A549 (cell line): ENCODE results near the gene CEP85L. TPM values are rescaled to one million over a fixed set of nuclear protein-coding genes. Genes with fewer than 3 reads are reported as not detected.

Experiments used
- ATAC-seq, 2 experiments: fragments of 200-7000 bp in 1 of 2; fragments of >200 bp in 1 of 2; cut with Nextera tagmentation in 1 of 2; cut with Tn5 transposase in 1 of 2; 3 replicates each; pipeline versions ENCODE4 v1.8.0 to v1.9.1; 2018 to 2020; ENCODE audit warnings: mild to moderate bottlenecking in 1 of 2, moderate library complexity in 1 of 2
- CTCF ChIA-PET: fragments of 300-600 bp; sonication (Branson Sonifier 250); formaldehyde crosslinking; extraction: SDS; loops from one replicate; lab custom pipeline; 2021; ENCODE audit warnings: antibody characterized with exemption, inconsistent platforms; lab: Yijun Ruan, JAX
- POLR2A ChIA-PET: fragments of 350-600 bp; formaldehyde crosslinking; extraction: SDS; loops from one replicate; lab custom pipeline; 2021; ENCODE audit warnings: antibody characterized with exemption, inconsistent platforms; lab: Yijun Ruan, JAX
- DNase-seq, 2 experiments: peaks; one replicate each; pipeline versions ENCODE4 v3.0.0 to v3.0.0-alpha.2; 2011 to 2016; ENCODE audit warnings: low read depth in 1 of 2, low spot score in 1 of 2
- FAIRE-seq: peaks from 2 replicates; lab custom pipeline; 2011; peaks lifted over from hg19 to GRCh38; lab: Jason Lieb, UNC
- H3K27ac ChIP-seq, 2 experiments: fragments of >200 bp; sonication (Bioruptor Twin); formaldehyde crosslinking; 3 replicates each; pipeline ENCODE4 v1.5.1; 2016 to 2017
- H3K4me1 ChIP-seq: fragments of >200 bp; sonication (Bioruptor Twin); formaldehyde crosslinking; 3 replicates; pipeline ENCODE4 v1.6.1; 2016
- H3K4me2 ChIP-seq: fragments of >200 bp; sonication (Bioruptor Twin); formaldehyde crosslinking; 3 replicates; pipeline ENCODE4 v1.6.1; 2016
- H3K4me3 ChIP-seq: fragments of >200 bp; sonication (Bioruptor Twin); formaldehyde crosslinking; 3 replicates; pipeline ENCODE4 v1.5.1; 2016
- H3K9me3 ChIP-seq: fragments of >200 bp; sonication (Bioruptor Twin); formaldehyde crosslinking; 3 replicates; pipeline ENCODE4 v1.6.1; 2016
- CBX2 ChIP-seq: fragments of 200-600 bp; sonication (generic); IDR thresholded peaks from 2 replicates; pipeline ENCODE4 v1.6.1; 2016; ENCODE audit warnings: low read depth, mild to moderate bottlenecking, borderline replicate concordance
- CBX8 ChIP-seq: fragments of 200-600 bp; sonication (generic); IDR thresholded peaks from 2 replicates; pipeline ENCODE4 v1.6.1; 2016
- CHD4 ChIP-seq: fragments of 200-600 bp; sonication (generic); IDR thresholded peaks from 2 replicates; pipeline ENCODE4 v1.6.1; 2016; ENCODE audit warnings: antibody characterized with exemption, mild to moderate bottlenecking, borderline replicate concordance
- E2F6 ChIP-seq: IDR thresholded peaks from 2 replicates; pipeline ENCODE4 v1.6.1; 2012; ENCODE audit warnings: low read depth, borderline replicate concordance
- EHMT2 ChIP-seq: fragments of 200-600 bp; sonication (generic); IDR thresholded peaks from 2 replicates; pipeline ENCODE4 v1.6.1; 2016; ENCODE audit warnings: antibody characterized with exemption, low read depth, mild to moderate bottlenecking, moderate library complexity
- ESRRA ChIP-seq: fragments of 150-350 bp; IDR thresholded peaks from 2 replicates; pipeline ENCODE4 v1.6.1; 2014; ENCODE audit warnings: mild to moderate bottlenecking, low read length, borderline replicate concordance
- FOSL2 ChIP-seq, 2 experiments: fragments of 450-650 bp in 1 of 2; fragments of >200 bp in 1 of 2; sonication (Bioruptor Twin) in 1 of 2; formaldehyde crosslinking; IDR thresholded peaks; 2 replicates each; pipeline versions ENCODE4 v1.5.0 to v1.6.1; 2016 to 2020; ENCODE audit warnings: mild to moderate bottlenecking in 1 of 2, moderate library complexity in 1 of 2
- HES2 ChIP-seq: fragments of >200 bp; sonication (Bioruptor Twin); formaldehyde crosslinking; IDR thresholded peaks from 2 replicates; pipeline ENCODE4 v1.6.1; 2016
- HMGXB4 ChIP-seq: fragments of 250-450 bp; sonication (Bioruptor Pico); IDR thresholded peaks from 2 replicates; pipeline ENCODE4 v1.5.0; 2021; ENCODE audit warnings: mild to moderate bottlenecking, moderate library complexity, borderline replicate concordance
- HOXA7 ChIP-seq: fragments of 250-450 bp; sonication (Bioruptor Pico); IDR thresholded peaks from 2 replicates; pipeline ENCODE4 v1.5.0; 2020; ENCODE audit warnings: mild to moderate bottlenecking, moderate library complexity
- HOXB13 ChIP-seq: fragments of 250-450 bp; sonication (Bioruptor Pico); IDR thresholded peaks from 2 replicates; pipeline ENCODE4 v1.5.0; 2020; ENCODE audit warnings: low read depth, mild to moderate bottlenecking, moderate library complexity
- JUNB ChIP-seq: fragments of >200 bp; sonication (Bioruptor Twin); formaldehyde crosslinking; IDR thresholded peaks from 2 replicates; pipeline ENCODE4 v1.6.1; 2016
- MAZ ChIP-seq: fragments of 150-350 bp; IDR thresholded peaks from 2 replicates; pipeline ENCODE4 v1.6.1; 2014; ENCODE audit warnings: antibody characterized with exemption, low read depth, low read length, borderline replicate concordance
- MYC ChIP-seq: IDR thresholded peaks from 2 replicates; pipeline ENCODE4 v1.6.1; 2012; ENCODE audit warnings: mild to moderate bottlenecking, inconsistent platforms, low read length, improper control_type of control experiment, borderline replicate concordance
- NPAS2 ChIP-seq: fragments of 250-450 bp; sonication (Bioruptor Pico); IDR thresholded peaks from 2 replicates; pipeline ENCODE4 v1.8.0; 2022; ENCODE audit warnings: mild to moderate bottlenecking, moderate library complexity, borderline replicate concordance
- POLR2A ChIP-seq: IDR thresholded peaks from 2 replicates; pipeline ENCODE4 v1.6.1; 2012; ENCODE audit warnings: mild to moderate bottlenecking, low read length
- REST ChIP-seq: fragments of 200-600 bp; sonication (generic); IDR thresholded peaks from 2 replicates; pipeline ENCODE4 v1.6.1; 2016; ENCODE audit warnings: antibody characterized with exemption, mild to moderate bottlenecking, moderate library complexity
- RFX5 ChIP-seq: fragments of 450-650 bp; IDR thresholded peaks from 2 replicates; pipeline ENCODE4 v1.7.1; 2014; ENCODE audit warnings: antibody characterized with exemption, mild to moderate bottlenecking, moderate library complexity
- SMC3 ChIP-seq: fragments of >200 bp; sonication (Bioruptor Twin); formaldehyde crosslinking; IDR thresholded peaks from 3 replicates; pipeline ENCODE4 v1.6.1; 2018; ENCODE audit warnings: inconsistent platforms
- TFCP2L1 ChIP-seq: fragments of 250-450 bp; sonication (Bioruptor Pico); IDR thresholded peaks from 2 replicates; pipeline ENCODE4 v1.5.0; 2021; ENCODE audit warnings: mild to moderate bottlenecking
- ZNF302 ChIP-seq: fragments of 250-450 bp; sonication (Bioruptor Pico); IDR thresholded peaks from 2 replicates; pipeline ENCODE4 v1.9.0; 2021; ENCODE audit warnings: inconsistent platforms, mild to moderate bottlenecking, moderate library complexity
- ZSCAN20 ChIP-seq: fragments of 250-450 bp; sonication (Bioruptor Pico); IDR thresholded peaks from 2 replicates; pipeline ENCODE4 v1.8.0; 2022; ENCODE audit warnings: mild to moderate bottlenecking, moderate library complexity
- WGBS: methylation state at CpG from one replicate; pipeline ENCODE4 v1.1.6; 2017; ENCODE audit errors: missing lambda C conversion rate; 5-methylcytosine and 5-hydroxymethylcytosine counted together
- polyA plus RNA-seq, 4 experiments: library from polyadenylated mRNA; depleted of rRNA in 3 of 4; stranded (reverse); fragments of >200 nt; fragmentation: RNase III in 1 of 4; extraction: RNeasy Plus Mini Kit Qiagen cat#74134 plus additional on column Dnase treatment in 1 of 4; gene quantifications; 2 replicates in 3 of 4; 3 replicates in 1 of 4; pipeline ENCODE4 v1.2.3, GENCODE V29; 2011 to 2017

Gene CEP85L
- polyA plus RNA-seq, 2 of the 4 experiments (the other 2 are of a cell fraction) = 1.3 to 3.4 TPM

GRCh38 chr6:118627724-118628123, 23.7 kb downstream of the CEP85L start:
- TF ChIP-seq HOXB13 = no peak
- no peak for TF ChIP-seq FOSL2 (IDR thresholded peaks at IDR 0.05)
- TF ChIP-seq FOSL2 (CRISPR knock-in tag; IDR thresholded peaks at IDR 0.05) = no peak
- 98% methylated on average over 3 of the region's 3 CpGs for WGBS
- Histone ChIP-seq H3K9me3 (no peaks in the 10 kb centered on the region), H3K27ac (no peak overlapping the region), H3K4me1 (no peaks in the 10 kb centered on the region), H3K4me2 (no peak overlapping the region), H3K4me3 (no peak overlapping the region)
- ChIA-PET CTCF (no interaction called here), POLR2A (no interaction called here)
- no peak for DNase-seq
- ATAC-seq = no peak
- FAIRE-seq = no peak

- H3K4me2 ChIP-seq = no peak overlapping the region
- H3K9me3 ChIP-seq = no peaks in the 10 kb centered on the region
- H3K27ac ChIP-seq = no peak overlapping the region
- no peaks in the 10 kb centered on the region for H3K4me1 ChIP-seq
- ChIA-PET POLR2A (no interaction called here), CTCF (interaction anchor here (0.8 to 1.0 kb wide), 3 partner anchors 9 to 64 kb away, joined by 3 read pairs; no protein-coding TSS in a partner anchor)
- ATAC-seq (no peak), DNase-seq (no peak), FAIRE-seq (no peak)
- TF ChIP-seq HMGXB4 (CRISPR knock-in tag) = no peak
- TF ChIP-seq EHMT2 = no peak
- no peak for TF ChIP-seq TFCP2L1 (CRISPR knock-in tag)
- no peak for TF ChIP-seq REST
- TF ChIP-seq CBX2 = no peak
- TF ChIP-seq RFX5 = no peak
- no peak for TF ChIP-seq ESRRA
- no peak for TF ChIP-seq NPAS2 (CRISPR knock-in tag)
- TF ChIP-seq HOXA7 (CRISPR knock-in tag) = no peak
- no peak for TF ChIP-seq CBX8
- TF ChIP-seq MAZ = no peak
- TF ChIP-seq E2F6 = no peak
- TF ChIP-seq MYC = no peak
- no peak for TF ChIP-seq HES2
- no peak for TF ChIP-seq POLR2A
- no peak for TF ChIP-seq SMC3
- TF ChIP-seq ZSCAN20 (CRISPR knock-in tag) = no peak
- no peak for TF ChIP-seq JUNB
- TF ChIP-seq CHD4 = no peak
- no peak for TF ChIP-seq ZNF302 (CRISPR knock-in tag)
- 98% methylated on average over 4 of the region's 4 CpGs for WGBS
- H3K4me3 ChIP-seq = no peak overlapping the region
Observed at GRCh38 chr6:118625833-118626232, 25.6 kb downstream of the CEP85L start.
